Activated naive CD8-positive, alpha-beta T cell treated with anti-CD3 and anti-CD28 coated beads, Interleukin-2, amount 10 ng/mL, durations not matched to agents 7 days and 5 days (primary cell): ENCODE results near the gene LASP1. TPM values are rescaled to one million over a fixed set of nuclear protein-coding genes. Genes with fewer than 3 reads are reported as not detected.

Source experiments
- ATAC-seq: fragments of 150-1000 bp; cut with Tn5 transposase; one replicate; pipeline ENCODE4 v1.10.0; 2021; ENCODE audit warnings: low read depth, moderate library complexity
- POLR2A ChIA-PET: fragments of 350-600 bp; sonication (Branson Sonifier 250); formaldehyde crosslinking; loops from one replicate; lab custom pipeline; 2021; ENCODE audit warnings: antibody characterized with exemption; lab: Charles Lee
- DNase-seq: peaks from one replicate; pipeline ENCODE4 v3.0.0; 2021
- H3K27ac Mint-ChIP-seq: one replicate; pipeline ENCODE4 v1.8.0; 2022; ENCODE audit warnings: mild to moderate bottlenecking, mixed read lengths
- H3K27me3 Mint-ChIP-seq: one replicate; pipeline ENCODE4 v1.8.0; 2022; ENCODE audit warnings: mild to moderate bottlenecking, moderate library complexity, mixed read lengths
- H3K36me3 Mint-ChIP-seq: one replicate; pipeline ENCODE4 v1.8.0; 2021; ENCODE audit warnings: mild to moderate bottlenecking, mixed read lengths
- H3K4me1 Mint-ChIP-seq: one replicate; pipeline ENCODE4 v1.8.0; 2021; ENCODE audit warnings: mixed read lengths
- H3K4me3 Mint-ChIP-seq: one replicate; pipeline ENCODE4 v1.8.0; 2022; ENCODE audit warnings: mild to moderate bottlenecking, moderate library complexity, mixed read lengths
- H3K9me3 Mint-ChIP-seq: one replicate; pipeline ENCODE4 v1.8.0; 2021; ENCODE audit warnings: mixed read lengths
- total RNA-seq, 2 experiments: library from RNA; stranded (reverse); gene quantifications; one replicate each; pipeline ENCODE4 v1.2.3, GENCODE V29; 2021

Gene LASP1, protein sequence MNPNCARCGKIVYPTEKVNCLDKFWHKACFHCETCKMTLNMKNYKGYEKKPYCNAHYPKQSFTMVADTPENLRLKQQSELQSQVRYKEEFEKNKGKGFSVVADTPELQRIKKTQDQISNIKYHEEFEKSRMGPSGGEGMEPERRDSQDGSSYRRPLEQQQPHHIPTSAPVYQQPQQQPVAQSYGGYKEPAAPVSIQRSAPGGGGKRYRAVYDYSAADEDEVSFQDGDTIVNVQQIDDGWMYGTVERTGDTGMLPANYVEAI
- total RNA-seq, result 100 to 1,000 TPM; 227 to 236 TPM

DNA sequence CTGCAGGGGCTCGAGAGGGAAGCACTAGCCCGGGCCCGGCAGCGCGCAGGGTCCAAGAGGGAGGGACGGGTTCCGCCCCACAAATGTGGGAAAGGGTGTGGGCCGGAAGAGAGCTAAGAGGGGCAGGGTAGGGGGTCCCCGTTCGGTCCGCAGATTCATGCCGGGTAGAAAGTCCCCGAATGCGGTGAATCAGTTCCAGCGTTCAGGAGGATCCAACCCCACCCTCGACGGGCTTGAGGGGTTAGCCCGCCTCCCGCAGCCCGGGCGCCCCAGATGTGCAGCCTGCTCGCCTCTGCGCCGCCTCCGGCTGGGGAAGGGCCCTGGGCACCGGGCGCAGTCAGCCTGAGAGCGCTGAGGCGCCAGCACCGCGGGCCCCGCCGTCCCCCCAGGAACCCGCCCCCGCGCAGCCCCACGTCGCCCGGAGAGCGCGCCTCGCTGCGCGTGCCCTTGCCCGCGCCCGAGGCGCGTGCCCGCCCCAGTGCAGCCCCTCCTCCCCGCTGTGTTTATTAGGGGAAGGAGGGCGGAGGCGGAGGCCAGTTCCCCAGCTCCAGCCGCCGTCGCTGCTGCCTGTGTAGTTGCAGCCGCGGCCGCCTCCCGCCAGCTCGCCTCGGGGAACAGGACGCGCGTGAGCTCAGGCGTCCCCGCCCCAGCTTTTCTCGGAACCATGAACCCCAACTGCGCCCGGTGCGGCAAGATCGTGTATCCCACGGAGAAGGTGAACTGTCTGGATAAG lies at the start of gene LASP1:
LASP1 (plus strand) TSS at position 533 of the 733 bp plus-strand sequence; CDS start at position 665, 132 bp downstream.
- peak; percentile 71 for ATAC-seq
- peak within 1 kb of the TSS; percentile 96 for H3K27ac Mint-ChIP-seq
- peak within 1 kb of the TSS; percentile 97 for H3K4me3 Mint-ChIP-seq
- no peaks in the 10 kb centered on the region for H3K9me3 Mint-ChIP-seq
- DNase-seq, result peak; percentile 95
- no peaks in the 10 kb centered on the region for H3K27me3 Mint-ChIP-seq
- POLR2A ChIA-PET, result interaction anchor here (0.6 to 7.2 kb wide), 29 partner anchors 10 to 581 kb away, joined by 3 to 147 read pairs (median 7); partner anchors contain the start of genes CWC25, FBXO47, LASP1NB and MED1
- peaks cover 23% of the 10 kb centered on the region for H3K36me3 Mint-ChIP-seq
- peaks cover 48% of the 10 kb centered on the region for H3K4me1 Mint-ChIP-seq

DNA sequence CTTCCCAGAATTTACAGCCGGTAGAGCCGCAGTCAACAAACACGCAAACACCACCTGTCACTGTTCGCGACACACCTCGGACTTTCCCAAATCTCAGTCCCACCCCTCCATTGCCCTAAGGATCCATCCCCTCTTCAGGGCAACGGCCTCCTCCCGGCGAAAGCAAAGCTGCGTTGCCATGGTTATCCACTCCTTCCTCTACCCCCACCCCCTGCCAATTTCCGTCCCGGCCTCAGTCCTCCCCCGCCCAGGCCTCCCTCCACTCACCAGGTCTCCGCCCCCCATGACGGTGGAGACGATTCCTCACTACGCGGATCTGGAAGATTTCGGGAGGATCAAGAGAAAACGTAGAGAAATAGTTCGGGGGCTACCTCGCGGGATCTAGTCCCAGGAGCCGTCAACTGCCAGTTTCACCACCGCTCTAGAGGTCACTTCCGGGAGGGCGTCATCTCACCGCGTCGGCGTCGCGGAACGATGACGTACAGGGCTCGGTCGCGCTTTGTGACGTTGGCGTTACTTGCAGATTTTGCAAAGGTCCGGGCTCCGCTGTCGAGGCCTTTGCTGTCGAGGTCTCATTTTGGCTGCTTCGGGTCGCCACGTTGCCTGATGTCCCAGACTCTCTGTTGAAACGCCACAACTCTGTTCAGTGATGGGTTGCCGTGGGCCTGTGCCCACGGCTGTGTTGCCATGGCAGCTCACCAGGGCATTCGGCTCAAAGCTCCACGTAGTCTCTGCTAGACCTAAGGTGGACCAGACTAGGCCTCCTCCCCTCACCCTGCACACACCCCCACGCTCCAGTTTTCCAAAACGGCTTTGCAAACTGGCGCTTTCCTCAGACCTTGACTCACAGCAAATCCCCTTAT lies 44.7 kb upstream of the LASP1 start, which contains the start of gene CWC25:
CWC25 (minus strand) TSS at position 423 of the 863 bp plus-strand sequence; CDS start at position 285, 138 bp downstream.
- ATAC-seq (peak; percentile 77), DNase-seq (peak; percentile 99)
- Mint-ChIP-seq H3K9me3 (no peaks in the 10 kb centered on the region), H3K4me1 (peaks cover 22% of the 10 kb centered on the region), H3K27ac (peak within 1 kb of the TSS; percentile 99), H3K27me3 (no peaks in the 10 kb centered on the region), H3K36me3 (peaks cover 4% of the 10 kb centered on the region), H3K4me3 (peak within 1 kb of the TSS; percentile 100)
- POLR2A ChIA-PET, result interaction anchor here (0.5 to 2.1 kb wide), 13 partner anchors 16 to 130 kb away, joined by 3 to 30 read pairs (median 5); partner anchors contain the start of genes LASP1, LASP1NB, PIP4K2B and RPL23

GRCh38 chr17:38825762-38826247 lies 44.1 kb upstream of the LASP1 start:
- peak overlapping the region; percentile 100 for H3K4me3 Mint-ChIP-seq
- H3K27me3 Mint-ChIP-seq, result no peaks in the 10 kb centered on the region
- peak overlapping the region; percentile 99 for H3K27ac Mint-ChIP-seq
- H3K9me3 Mint-ChIP-seq, result no peaks in the 10 kb centered on the region
- ATAC-seq (no peak), DNase-seq (peak; percentile 40)
- H3K4me1 Mint-ChIP-seq, result peaks cover 22% of the 10 kb centered on the region
- peaks cover 4% of the 10 kb centered on the region for H3K36me3 Mint-ChIP-seq
- POLR2A ChIA-PET, result interaction anchor here (0.8 to 2.1 kb wide), 11 partner anchors 15 to 118 kb away, joined by 3 to 30 read pairs (median 3); partner anchors contain the start of genes LASP1, LASP1NB, PIP4K2B and RPL23

- peaks cover 15% of the 10 kb centered on the region for H3K36me3 Mint-ChIP-seq
- H3K4me3 Mint-ChIP-seq, result no peak overlapping the region
- ATAC-seq (no peak), DNase-seq (no peak)
- no peaks in the 10 kb centered on the region for H3K9me3 Mint-ChIP-seq
- peaks cover 10% of the 10 kb centered on the region for H3K4me1 Mint-ChIP-seq
- H3K27ac Mint-ChIP-seq, result no peak overlapping the region
- no peaks in the 10 kb centered on the region for H3K27me3 Mint-ChIP-seq
- POLR2A ChIA-PET, result interaction anchor here (1.0 to 2.1 kb wide), 2 partner anchors 9 to 27 kb away, joined by 3 to 9 read pairs; partner anchors contain the start of gene RPL23
These were observed 25.5 kb upstream of the LASP1 start for GRCh38 chr17:38844261-38844757.

DNA sequence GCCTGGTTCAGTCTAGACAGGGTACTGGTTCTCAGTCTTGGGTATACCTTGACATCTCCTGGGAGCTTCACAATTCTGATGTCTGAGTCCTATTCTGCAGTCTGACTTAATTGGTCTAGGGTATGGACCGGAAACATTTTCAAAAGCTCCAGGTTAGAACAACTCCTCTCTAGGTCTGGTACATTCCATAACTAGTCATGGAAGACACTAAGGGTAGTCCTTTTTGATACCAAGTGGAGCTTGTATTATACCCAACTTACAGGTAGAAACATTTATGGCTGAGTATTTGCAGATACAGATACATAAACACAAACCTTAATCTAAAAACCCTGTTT lies 21.3 kb upstream of the LASP1 start:
- Mint-ChIP-seq H3K4me1 (peaks cover 31% of the 10 kb centered on the region), H3K27ac (no peak overlapping the region), H3K9me3 (no peaks in the 10 kb centered on the region), H3K27me3 (no peaks in the 10 kb centered on the region), H3K4me3 (no peak overlapping the region), H3K36me3 (peaks cover 53% of the 10 kb centered on the region)
- ATAC-seq (no peak), DNase-seq (no peak)
- POLR2A ChIA-PET, result interaction anchor here (1.1 kb wide), 1 partner anchor 23 kb away, joined by 3 read pairs; no protein-coding TSS in a partner anchor

GRCh38 chr17:38848939-38849605 lies 20.8 kb upstream of the LASP1 start:
- DNase-seq, result no peak
- POLR2A ChIA-PET, result interaction anchor here (0.6 to 1.3 kb wide), 3 partner anchors 8 to 23 kb away, joined by 3 to 11 read pairs (median 3); no protein-coding TSS in a partner anchor
- no peaks in the 10 kb centered on the region for H3K9me3 Mint-ChIP-seq
- H3K27me3 Mint-ChIP-seq, result no peaks in the 10 kb centered on the region
- peaks cover 31% of the 10 kb centered on the region for H3K4me1 Mint-ChIP-seq
- peak overlapping the region; percentile 14 for H3K27ac Mint-ChIP-seq
- peaks cover 53% of the 10 kb centered on the region for H3K36me3 Mint-ChIP-seq
- H3K4me3 Mint-ChIP-seq, result no peak overlapping the region
- ATAC-seq, result no peak

DNA sequence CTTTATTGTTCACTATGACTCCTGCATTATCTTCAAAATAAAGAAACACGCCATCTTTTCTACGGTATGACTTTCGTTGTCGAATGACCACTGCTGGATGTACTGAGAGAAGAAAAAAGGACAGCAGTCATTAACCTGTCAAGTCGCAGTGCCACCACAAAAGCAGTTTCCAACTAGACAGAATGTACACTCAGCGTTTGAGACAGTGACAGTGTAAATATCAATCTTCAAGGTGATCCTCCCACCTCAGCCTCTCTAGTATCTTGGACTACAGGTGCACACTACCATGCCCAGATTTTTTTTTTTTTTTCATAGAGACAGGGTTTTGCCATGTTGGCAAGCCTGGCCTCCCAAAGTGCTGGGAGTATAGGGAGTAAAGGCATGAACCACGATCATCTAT lies 19.5 kb upstream of the LASP1 start:
- DNase-seq (no peak), ATAC-seq (no peak)
- H3K4me1 Mint-ChIP-seq, result peaks cover 35% of the 10 kb centered on the region
- H3K4me3 Mint-ChIP-seq, result peak overlapping the region; percentile 95
- H3K9me3 Mint-ChIP-seq, result no peaks in the 10 kb centered on the region
- POLR2A ChIA-PET, result interaction anchor here (1.5 kb wide), 1 partner anchor 24 kb away, joined by 3 read pairs; no protein-coding TSS in a partner anchor
- H3K36me3 Mint-ChIP-seq, result peaks cover 53% of the 10 kb centered on the region
- peak overlapping the region; percentile 32 for H3K27ac Mint-ChIP-seq
- no peaks in the 10 kb centered on the region for H3K27me3 Mint-ChIP-seq

GRCh38 chr17:38851434-38851833 lies 18.4 kb upstream of the LASP1 start:
- Mint-ChIP-seq H3K4me1 (peaks cover 35% of the 10 kb centered on the region), H3K4me3 (peak overlapping the region; percentile 95), H3K9me3 (no peaks in the 10 kb centered on the region), H3K36me3 (peaks cover 53% of the 10 kb centered on the region), H3K27ac (peak overlapping the region; percentile 77), H3K27me3 (no peaks in the 10 kb centered on the region)
- ATAC-seq (no peak), DNase-seq (no peak)
- POLR2A ChIA-PET, result interaction anchor here (1.4 to 4.6 kb wide), 4 partner anchors 19 to 74 kb away, joined by 3 to 147 read pairs (median 8); partner anchors contain the start of genes LASP1 and LASP1NB

DNA sequence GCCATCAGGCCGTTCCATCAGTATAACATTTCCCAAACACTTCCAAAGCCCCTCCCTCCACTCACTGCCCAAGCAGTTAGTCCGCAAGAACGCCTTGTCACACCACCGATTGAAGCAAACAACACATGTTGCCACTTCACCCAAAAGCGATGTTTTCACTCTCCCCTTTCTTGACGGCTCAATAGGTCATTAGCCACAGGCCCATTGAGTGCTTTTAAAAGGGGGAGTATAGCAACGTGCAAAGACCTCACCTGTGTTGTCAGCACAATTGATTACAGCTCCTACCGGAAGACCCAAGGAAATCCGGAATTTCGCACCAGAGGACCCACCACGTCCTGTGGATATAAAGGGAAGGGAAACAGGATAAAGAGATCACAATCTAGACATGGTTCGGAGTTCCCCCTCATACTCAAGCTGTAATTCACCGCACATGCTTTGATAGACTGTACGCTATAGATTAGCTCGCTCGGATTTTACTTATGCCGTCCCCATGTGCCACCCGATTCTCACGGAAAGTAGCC lies 17.0 kb upstream of the LASP1 start:
- POLR2A ChIA-PET, result interaction anchor here (0.6 to 4.6 kb wide), 13 partner anchors 15 to 124 kb away, joined by 3 to 147 read pairs (median 6); partner anchors contain the start of genes CWC25, LASP1, LASP1NB and PIP4K2B
- H3K9me3 Mint-ChIP-seq, result no peaks in the 10 kb centered on the region
- no peaks in the 10 kb centered on the region for H3K27me3 Mint-ChIP-seq
- peaks cover 35% of the 10 kb centered on the region for H3K4me1 Mint-ChIP-seq
- DNase-seq (no peak), ATAC-seq (peak; percentile 15)
- H3K36me3 Mint-ChIP-seq, result peaks cover 49% of the 10 kb centered on the region
- H3K27ac Mint-ChIP-seq, result peak overlapping the region; percentile 99
- peak overlapping the region; percentile 95 for H3K4me3 Mint-ChIP-seq

DNA sequence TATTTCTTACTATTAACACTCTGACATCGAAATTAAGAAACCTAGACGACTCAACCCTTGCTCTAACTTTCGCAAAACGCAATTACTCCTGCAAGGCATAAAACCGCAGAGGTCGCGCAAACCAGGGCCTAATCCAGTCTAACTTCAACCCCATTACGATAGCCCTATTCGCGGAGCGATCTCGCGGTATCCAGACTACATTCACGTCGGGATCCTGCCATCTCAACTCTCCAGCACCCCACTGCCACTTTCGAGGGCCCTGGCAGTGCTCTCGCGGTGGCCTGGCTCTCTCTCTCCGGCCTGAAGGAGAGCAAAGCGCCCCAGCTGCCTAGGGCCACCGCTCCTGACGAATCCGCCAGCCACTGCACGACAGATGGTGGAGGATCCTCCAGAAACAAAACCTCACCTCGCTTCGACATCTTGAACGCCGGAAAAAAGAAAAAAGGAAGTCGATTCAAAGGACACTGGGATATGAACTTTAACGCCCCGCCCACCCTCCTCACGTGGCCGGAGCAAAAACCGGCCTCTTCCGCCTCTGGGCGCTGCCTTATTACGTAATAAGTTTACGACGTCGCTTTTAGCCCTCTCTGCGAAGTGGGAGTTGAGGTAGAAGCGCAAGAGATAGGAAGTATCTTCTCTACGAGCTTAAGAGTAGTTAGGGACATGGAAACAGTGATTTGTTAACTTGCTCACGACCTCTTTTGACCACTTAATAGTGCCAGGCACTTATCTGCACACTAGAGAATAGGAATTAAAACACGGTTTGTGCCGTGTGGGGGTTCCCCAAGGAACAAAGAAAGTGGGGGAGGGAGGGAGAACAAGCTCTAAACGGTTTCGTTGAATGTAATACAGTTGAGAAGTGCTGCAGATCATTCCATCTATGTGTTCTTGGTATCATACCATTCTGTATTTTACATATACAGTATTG lies 16.3 kb upstream of the LASP1 start, which contains the start of gene RPL23:
RPL23 (minus strand) TSS at position 430 of the 928 bp plus-strand sequence; CDS start at position 419, 11 bp downstream.
- Mint-ChIP-seq H3K4me3 (peak within 1 kb of the TSS; percentile 95), H3K9me3 (no peaks in the 10 kb centered on the region), H3K27ac (peak within 1 kb of the TSS; percentile 99), H3K4me1 (peaks cover 35% of the 10 kb centered on the region), H3K36me3 (peaks cover 46% of the 10 kb centered on the region), H3K27me3 (no peaks in the 10 kb centered on the region)
- DNase-seq, result peak; percentile 82
- POLR2A ChIA-PET, result interaction anchor here (0.6 to 4.6 kb wide), 39 partner anchors 9 to 343 kb away, joined by 3 to 147 read pairs (median 4); partner anchors contain the start of genes CWC25, FBXO47, LASP1 and LASP1NB
- ATAC-seq, result peak; percentile 79
